GM12892 (cell line): Measurements from ENCODE around the gene C4orf54.

Source experiments
- DNase-seq: peaks from one replicate; pipeline ENCODE4 v3.0.0; 2011; ENCODE audit not compliant: insufficient read length
- FAIRE-seq: peaks from 2 replicates; lab custom pipeline; 2011; peaks lifted over from hg19 to GRCh38; lab: Jason Lieb, UNC
- POLR2A ChIP-seq: IDR thresholded peaks from 2 replicates; pipeline ENCODE4 v1.6.1; 2011; ENCODE audit warnings: low read depth, low read length, control low read depth
- POLR2AphosphoS5 ChIP-seq: IDR thresholded peaks from 2 replicates; pipeline ENCODE4 v1.6.1; 2011; ENCODE audit warnings: low read depth, low read length, control low read depth
- TAF1 ChIP-seq: IDR thresholded peaks from 2 replicates; pipeline ENCODE4 v1.6.1; 2011; ENCODE audit warnings: low read depth, mild to moderate bottlenecking, control low read depth, low read length, borderline replicate concordance

Gene C4orf54

DNA sequence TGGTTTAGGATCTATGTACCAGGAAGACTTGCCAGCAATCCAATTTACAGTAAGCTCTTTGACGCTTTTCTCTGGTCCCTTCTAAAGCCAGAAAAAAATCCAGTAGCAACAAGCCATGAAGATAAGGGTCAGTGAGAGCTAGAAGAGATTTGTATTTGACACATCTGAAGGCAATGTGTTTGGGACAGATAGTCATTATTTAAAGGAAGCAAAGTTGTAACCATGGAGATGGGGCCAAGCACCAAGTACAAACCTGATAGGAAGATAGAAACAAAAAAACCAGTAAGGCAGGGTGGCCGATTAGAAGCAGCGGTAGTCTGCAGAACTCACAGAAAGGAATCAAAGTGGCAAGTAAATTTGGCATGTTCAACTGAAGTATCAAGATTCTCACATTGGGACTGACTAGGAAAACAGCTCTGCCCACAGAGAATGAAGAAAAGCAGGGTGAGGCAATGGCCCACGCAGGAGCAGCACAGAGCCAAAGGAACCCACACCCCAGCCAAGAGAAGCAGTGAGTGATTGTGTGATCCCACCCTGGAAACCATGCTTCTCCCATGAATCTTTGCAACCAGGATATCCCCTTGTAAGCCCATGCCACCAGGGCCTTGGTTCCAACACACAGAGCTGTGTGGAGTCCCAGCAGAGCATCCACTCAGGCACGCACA, 12.9 kb upstream of the C4orf54 start:
- DNase-seq (no peak), FAIRE-seq (no peak)
- TF ChIP-seq POLR2A = no peak
- TF ChIP-seq POLR2AphosphoS5 = no peak
- TF ChIP-seq TAF1 = no peak

DNA sequence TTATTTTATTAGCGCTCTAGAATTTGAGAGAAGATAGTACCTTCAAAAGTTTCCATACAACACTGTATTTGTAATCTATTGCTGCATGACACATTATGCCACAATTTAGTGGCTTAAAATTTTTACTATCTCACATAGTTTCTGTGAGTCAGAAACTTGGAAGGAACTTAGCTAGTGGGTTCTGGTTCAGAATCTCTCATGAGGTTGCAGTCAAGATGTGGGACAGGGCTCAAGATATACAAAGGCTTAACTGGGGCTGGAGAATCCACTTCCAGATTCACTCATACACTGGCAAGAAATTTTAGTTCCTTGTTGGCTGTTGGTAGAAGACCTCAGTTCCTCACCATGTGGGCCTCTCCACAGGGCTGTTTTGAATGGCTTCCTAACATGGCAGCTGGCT, 11.5 kb upstream of the C4orf54 start:
- FAIRE-seq (no peak), DNase-seq (no peak)
- TF ChIP-seq POLR2AphosphoS5 (no peak), POLR2A (no peak), TAF1 (no peak)

DNA sequence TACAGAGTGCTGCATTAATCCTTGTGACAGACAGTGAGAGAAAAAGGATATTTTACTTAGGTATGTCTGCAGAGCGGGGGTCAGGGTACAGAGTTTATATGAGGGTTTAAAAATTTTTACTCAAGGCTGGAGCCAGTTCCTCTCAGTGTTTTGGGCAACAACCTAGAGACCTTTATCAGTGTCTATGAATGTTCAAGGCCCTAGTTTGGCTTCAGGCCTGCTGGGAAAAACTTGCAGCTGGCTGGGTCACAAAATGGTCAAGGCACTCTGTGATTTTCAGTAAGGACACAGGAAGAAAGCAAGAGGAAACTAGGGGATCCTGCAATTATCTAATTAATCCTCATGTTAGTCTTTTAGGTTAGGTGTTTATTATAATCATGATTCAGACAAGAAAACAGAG, 10.8 kb upstream of the C4orf54 start:
- FAIRE-seq (no peak), DNase-seq (no peak)
- TF ChIP-seq POLR2AphosphoS5 (no peak), TAF1 (no peak), POLR2A (no peak)

DNA sequence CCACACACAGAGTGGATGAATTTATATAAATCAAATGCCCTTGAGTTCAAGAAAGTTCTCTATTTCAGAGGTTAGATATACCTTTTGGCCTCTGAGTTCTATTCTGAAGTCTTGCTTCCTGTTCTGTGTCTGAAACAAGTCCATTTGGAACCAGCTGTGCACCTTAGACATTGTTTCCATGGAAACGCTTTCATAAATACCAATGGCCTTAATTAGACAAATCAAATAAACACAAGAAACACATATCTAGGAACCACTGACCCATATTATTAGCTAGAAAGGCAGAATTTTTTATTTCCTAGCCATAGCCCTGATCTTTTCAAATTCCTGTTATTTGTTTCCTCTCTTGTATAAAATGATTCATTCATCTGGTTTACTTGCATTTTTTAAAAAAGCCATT, 8.4 kb upstream of the C4orf54 start:
- no peak for DNase-seq
- FAIRE-seq = no peak
- TF ChIP-seq POLR2AphosphoS5 = no peak
- no peak for TF ChIP-seq TAF1
- no peak for TF ChIP-seq POLR2A

DNA sequence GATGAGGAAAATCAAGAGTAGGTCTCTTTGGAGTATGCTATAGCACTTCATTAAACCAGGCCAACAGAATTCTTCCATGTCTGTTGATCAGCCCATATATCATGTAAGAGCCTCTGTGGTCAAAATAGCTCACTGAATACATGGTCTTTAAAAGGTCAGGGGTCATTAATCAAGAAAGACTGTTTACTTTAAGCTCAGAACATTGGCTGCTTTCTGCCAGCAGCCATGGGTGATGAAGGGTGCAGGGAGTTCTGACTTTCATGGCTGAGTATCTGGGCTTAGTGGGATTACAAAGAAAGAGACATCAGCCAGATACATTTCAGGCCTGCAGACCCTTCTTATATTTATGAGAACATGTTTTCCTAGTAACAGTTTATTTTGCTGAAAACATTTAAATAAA, 7.1 kb upstream of the C4orf54 start:
- TF ChIP-seq TAF1 (no peak), POLR2AphosphoS5 (no peak), POLR2A (no peak)

DNA sequence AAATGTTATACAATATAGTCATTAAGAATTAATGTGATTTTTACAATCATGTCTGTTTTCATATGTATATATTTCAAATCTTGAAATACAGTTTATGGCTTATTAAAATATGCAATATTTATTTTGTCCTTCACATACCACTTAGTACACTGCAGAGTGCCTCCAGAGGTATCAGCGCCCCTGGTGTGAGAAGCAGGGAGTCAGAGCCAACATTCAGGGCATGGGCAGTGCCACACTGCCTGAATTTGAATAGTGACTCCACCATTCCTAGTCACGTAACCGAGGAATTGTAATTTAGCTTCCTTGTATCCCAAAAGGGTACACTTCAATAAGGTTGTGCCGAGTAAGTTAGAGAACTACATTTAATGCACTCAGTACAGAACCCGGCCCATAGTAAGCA, 4.3 kb upstream of the C4orf54 start:
- FAIRE-seq = no peak
- TF ChIP-seq POLR2AphosphoS5 (no peak), POLR2A (no peak), TAF1 (no peak)
- DNase-seq = no peak

More for the DNA sequence above, 7.1 kb upstream of the C4orf54 start:
- FAIRE-seq (no peak), DNase-seq (no peak)

DNA sequence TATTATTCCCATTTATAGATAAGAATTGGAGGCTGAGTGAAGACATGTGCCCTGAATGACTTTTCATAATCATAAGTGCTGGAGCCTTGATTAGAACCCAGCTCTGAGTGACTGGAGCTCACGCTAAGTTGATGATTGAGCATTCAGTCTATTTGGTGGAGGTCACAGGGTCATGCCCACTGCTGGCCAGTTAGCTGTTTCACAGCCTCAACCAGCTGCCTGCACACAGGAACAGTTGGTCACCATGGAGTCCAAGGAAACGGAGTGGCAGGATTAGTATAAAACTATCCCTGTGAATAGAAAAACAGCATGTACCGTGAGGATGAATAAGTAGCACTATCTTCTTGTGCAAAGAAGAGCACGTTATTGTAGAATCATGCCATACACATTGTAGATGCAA, 1.0 kb upstream of the C4orf54 start:
- DNase-seq = no peak
- TF ChIP-seq POLR2AphosphoS5 (no peak), TAF1 (no peak), POLR2A (no peak)
- no peak for FAIRE-seq

DNA sequence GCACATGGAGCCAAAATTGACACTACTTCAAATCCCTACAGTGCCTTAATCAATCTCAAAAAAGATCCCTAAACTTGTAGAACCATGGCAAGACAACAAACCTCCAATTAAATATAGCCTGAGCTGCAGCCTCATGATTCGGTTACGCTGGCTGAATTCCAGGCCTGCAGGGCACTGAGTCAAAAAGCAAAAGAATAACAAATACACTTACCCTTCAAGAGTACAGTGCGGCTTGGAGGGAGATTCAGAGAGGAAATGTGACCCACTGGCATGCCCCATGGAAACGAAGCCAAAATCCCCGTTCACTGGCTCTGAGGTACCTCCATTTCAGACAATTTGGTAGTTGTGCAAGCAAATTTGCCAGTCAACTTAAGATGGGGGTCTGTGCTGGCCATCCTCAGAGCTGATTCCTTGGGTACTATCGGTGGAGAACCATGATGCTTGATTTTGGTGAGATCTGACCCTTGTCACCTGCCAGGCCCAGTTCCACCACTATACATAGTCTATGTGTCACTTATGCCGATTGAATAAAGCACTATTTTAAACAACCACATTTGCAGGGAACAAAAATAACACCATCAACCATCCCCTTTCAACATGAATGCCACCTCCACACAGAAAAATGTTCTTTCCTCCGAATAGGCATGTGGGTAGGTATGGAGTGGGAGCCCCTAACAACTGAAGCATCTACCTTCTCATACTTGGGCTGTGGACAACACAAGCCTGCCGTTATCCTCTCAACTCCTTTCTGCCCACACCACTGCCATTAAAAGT, 2.1 kb downstream of the C4orf54 start:
- FAIRE-seq = no peak
- DNase-seq = no peak

DNA sequence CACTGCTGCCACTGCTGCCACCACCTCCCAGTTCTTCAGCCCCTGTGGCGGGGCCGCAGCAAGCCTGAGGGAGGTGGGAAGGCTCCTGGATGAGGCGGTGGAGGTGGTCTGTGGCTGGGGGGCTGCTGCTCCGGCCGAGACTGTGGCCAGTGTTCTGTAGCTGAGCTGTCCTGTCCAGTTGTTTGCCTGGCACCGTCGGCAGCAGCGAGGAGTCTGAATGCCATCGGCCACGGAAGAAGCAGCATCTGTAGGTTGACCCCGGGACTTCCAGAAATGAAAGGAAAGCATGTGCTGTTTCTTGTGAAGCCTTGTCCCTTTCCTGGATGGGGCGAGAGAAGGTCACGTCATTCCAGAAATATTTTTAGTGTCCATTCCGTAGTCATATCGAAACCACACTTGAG, 3.3 kb downstream of the C4orf54 start:
- TF ChIP-seq POLR2A (no peak), TAF1 (no peak), POLR2AphosphoS5 (no peak)
- FAIRE-seq = no peak
- DNase-seq = no peak

More for the DNA sequence above, 2.1 kb downstream of the C4orf54 start:
- no peak for TF ChIP-seq POLR2AphosphoS5
- no peak for TF ChIP-seq POLR2A

DNA sequence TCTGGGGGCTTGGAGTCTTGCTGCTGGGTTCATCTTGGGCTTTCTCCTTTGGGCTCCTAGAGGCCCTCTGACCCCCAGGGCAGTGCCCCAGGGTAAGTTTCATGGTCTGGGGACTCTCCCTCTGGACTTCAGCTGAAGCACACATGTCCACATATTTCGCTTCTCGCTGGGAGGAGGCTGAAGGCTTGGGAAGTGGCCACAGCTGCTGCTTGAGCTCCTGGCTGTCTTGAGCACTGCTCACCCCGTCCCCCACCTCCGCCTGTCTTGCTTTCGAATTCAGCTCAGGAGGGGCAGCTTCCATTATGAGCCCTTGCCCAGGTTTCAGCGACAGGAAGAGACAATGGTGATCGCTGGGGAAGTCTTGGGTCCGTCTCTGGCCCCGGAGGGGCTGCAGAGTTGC, 3.7 kb downstream of the C4orf54 start:
- FAIRE-seq (no peak), DNase-seq (no peak)
- TF ChIP-seq TAF1 (no peak), POLR2AphosphoS5 (no peak), POLR2A (no peak)

DNA sequence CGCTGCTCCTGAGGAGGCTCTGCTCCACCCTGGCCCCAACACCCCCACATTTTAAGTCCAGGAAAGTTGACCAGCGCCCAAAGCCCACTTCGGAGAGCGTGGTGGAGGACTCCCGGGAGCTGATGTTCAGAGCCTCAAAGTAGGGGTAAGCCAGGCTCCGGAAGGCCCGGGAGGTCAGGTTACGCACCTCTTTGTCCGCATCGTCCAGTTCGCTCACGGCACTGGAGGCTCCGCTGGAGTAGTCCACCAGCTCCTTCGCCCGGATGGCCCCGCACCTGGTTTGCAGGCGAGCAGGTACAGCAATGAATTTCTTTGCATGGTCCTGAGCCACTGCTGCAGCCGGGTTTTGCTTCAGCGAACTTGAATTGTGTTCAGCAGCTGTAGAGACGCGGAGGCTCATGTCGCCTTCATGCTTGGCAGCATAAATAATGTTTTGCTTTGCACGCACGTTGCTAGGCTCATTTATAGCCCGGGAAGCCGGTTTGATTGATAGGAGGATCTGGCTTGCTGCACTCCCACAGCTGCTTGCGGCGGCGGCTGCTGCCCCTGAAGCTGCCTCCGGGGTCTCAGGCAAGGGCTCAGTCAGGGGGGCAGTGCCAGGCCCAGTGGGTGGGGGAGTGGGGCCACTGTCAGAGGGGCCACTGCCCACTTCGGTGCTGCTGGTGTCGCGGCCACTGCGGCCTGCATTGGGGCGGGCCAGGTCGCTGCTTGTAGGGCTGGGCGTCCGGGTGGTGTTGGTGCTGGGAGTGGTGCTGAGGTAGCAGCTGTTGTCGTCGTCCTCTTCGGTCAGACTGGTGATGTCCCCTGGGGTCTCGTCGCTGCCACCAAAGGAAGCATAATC, 4.8 kb downstream of the C4orf54 start:
- no peak for DNase-seq
- no peak for TF ChIP-seq POLR2A
- no peak for TF ChIP-seq POLR2AphosphoS5
- no peak for TF ChIP-seq TAF1
- no peak for FAIRE-seq
